ENCODE measurements around the gene MED12L.

MED12L gene

GRCh38 chr3:151282921-151283320, 197.5 kb downstream of the MED12L start:
- peak; percentile 44 for DNase-seq (ENCODE audit: low read depth)
- no peak overlapping the region for H3K4me3 ChIP-seq (ENCODE audit: low read depth, low read length)
- TF ChIP-seq CTCF (IDR thresholded peaks at IDR 0.05; ENCODE audit: control insufficient read depth, extremely low read depth, insufficient read depth): peak; percentile 51

- no peak overlapping the region for H3K4me3 ChIP-seq (ENCODE audit: low read depth, low read length)
- no peak for DNase-seq (ENCODE audit: low read depth)
- TF ChIP-seq CTCF (IDR thresholded peaks at IDR 0.05; ENCODE audit: control insufficient read depth, extremely low read depth, insufficient read depth): no peak
These were observed 197.9 kb downstream of the MED12L start for GRCh38 chr3:151283387-151283786.

GRCh38 chr3:151283907-151284461, 198.5 kb downstream of the MED12L start:
- no peak overlapping the region for H3K4me3 ChIP-seq (ENCODE audit: low read depth, low read length)
- no peak for TF ChIP-seq CTCF (IDR thresholded peaks at IDR 0.05; ENCODE audit: control insufficient read depth, extremely low read depth, insufficient read depth)
- DNase-seq (ENCODE audit: low read depth): peak; percentile 54

- no peak for TF ChIP-seq CTCF (IDR thresholded peaks at IDR 0.05; ENCODE audit: control insufficient read depth, extremely low read depth, insufficient read depth)
- H3K4me3 ChIP-seq (ENCODE audit: low read depth, low read length): no peak overlapping the region
- DNase-seq (ENCODE audit: low read depth): no peak
These were observed 200.5 kb downstream of the MED12L start for GRCh38 chr3:151285940-151286339.

- H3K4me3 ChIP-seq (ENCODE audit: low read depth, low read length): no peak overlapping the region
- no peak for TF ChIP-seq CTCF (IDR thresholded peaks at IDR 0.05; ENCODE audit: control insufficient read depth, extremely low read depth, insufficient read depth)
- DNase-seq (ENCODE audit: low read depth): no peak
These were observed 204.0 kb downstream of the MED12L start for GRCh38 chr3:151289445-151289844.

- TF ChIP-seq CTCF (IDR thresholded peaks at IDR 0.05; ENCODE audit: control insufficient read depth, extremely low read depth, insufficient read depth): peak; percentile 47
- H3K4me3 ChIP-seq (ENCODE audit: low read depth, low read length): no peak overlapping the region
- DNase-seq (ENCODE audit: low read depth): no peak
These were observed 205.2 kb downstream of the MED12L start for GRCh38 chr3:151290673-151291072.

- no peak for DNase-seq (ENCODE audit: low read depth)
- no peak overlapping the region for H3K4me3 ChIP-seq (ENCODE audit: low read depth, low read length)
- TF ChIP-seq CTCF (IDR thresholded peaks at IDR 0.05; ENCODE audit: control insufficient read depth, extremely low read depth, insufficient read depth): no peak
These were observed 207.7 kb downstream of the MED12L start for GRCh38 chr3:151293127-151293526.

All from LNCaP clone FGC (cell line).